Medulla oblongata (tissue), 1 donor: Measurements from ENCODE around the gene NAV3.
A peak's percentile ranks its signal among the peaks of the same experiment; 100 is the strongest.

Experiments used
- DNase-seq: peaks from one replicate; pipeline ENCODE4 v3.0.0-alpha.2; 2015; ENCODE audit errors: extremely low spot score

NAV3 gene

DNA sequence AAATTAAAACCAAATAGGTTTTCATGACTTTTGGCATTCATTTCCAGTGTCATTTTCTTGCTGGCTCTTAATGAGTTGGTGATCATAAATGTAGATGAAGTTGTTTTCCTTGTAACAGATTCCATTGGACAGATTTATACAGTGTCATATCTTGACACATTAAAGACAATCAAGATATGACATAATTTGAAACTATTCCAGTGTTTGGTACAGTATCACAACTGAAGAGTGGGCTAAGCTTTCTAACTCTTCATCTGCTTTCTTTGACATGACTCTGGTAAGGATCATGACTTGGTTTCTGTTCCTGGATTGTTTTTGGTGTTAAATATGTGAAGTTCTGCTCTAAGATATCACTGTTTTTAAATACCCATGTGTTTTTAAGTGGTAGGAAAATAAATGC lies 289.6 kb downstream of the NAV3 start:
- no peak for DNase-seq

DNA sequence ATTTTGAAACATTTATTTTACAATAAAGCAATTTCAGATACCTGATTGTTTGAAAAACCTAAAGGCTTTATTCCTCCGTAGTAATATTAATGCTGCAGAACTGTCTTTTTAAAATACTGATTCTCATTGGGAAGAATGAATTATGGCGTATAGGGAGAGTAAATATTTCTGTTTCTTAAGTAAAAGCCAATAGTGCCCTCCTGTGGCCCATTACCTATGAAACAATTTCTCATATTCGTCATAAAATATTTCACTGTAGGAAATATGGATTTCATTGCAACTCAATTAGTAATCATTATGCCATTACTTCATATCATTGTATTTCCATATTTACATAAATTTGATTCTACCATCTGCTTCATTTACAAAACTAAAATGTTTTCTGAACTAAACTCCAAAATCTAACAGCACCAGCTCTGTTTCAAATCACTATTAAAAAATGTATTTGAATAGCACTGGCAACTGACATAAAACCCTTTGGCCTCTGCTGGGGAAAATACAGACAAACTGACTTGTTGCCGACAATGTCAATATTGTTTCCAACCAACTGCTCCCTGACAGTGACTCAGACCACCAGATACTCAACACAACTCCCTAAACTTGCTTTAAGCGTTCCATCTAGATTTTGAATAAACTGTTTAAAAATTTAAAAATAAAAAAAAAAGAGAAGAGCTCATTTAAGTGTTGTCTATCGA lies 290.3 kb downstream of the NAV3 start:
- peak; percentile 49 for DNase-seq

GRCh38 chr12:78121969-78122610 lies 291.4 kb downstream of the NAV3 start:
- DNase-seq: no peak

DNA sequence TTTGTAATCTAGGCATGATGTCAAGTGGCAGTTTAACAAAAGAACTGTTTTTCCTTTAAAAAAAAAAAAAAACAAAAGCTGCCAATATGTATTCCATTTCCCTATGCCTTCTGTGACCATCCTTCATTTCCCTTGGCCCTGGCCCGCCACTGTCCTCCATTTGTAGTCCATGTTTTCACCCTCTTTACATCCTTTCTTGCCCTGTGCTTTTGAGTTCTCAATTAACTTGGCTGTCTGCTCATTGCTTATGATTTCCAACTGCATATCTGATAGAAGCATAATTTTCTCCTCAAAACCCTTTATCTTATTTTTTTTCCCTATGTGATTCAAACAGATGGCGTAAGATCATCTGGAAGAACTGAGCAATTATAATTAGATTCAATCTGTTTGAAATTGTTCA lies 297.5 kb downstream of the NAV3 start:
- no peak for DNase-seq

GRCh38 chr12:78143717-78144116 lies 313.0 kb downstream of the NAV3 start:
- no peak for DNase-seq

DNA sequence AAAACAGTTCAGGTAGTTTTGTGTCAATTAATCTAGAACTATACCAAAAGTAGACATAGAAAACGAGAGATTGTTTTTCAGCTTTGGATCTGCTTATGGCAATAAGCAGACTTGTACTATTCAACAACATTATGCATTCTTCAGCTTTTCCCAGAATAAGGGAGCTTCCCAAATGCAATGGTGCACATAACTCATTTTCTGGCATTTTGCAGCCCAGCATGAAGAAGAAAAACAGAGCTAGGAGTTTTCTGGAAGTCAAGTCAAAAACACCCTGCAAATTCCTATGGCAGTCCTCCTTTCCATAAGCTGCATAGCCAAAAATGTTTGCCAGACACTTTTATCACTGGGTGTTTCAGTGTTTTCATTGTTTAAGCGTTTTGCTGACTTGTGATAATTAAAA lies 314.7 kb downstream of the NAV3 start:
- DNase-seq: no peak

- peak; percentile 42 for DNase-seq
Observed at GRCh38 chr12:78146365-78146772, 315.7 kb downstream of the NAV3 start.

DNA sequence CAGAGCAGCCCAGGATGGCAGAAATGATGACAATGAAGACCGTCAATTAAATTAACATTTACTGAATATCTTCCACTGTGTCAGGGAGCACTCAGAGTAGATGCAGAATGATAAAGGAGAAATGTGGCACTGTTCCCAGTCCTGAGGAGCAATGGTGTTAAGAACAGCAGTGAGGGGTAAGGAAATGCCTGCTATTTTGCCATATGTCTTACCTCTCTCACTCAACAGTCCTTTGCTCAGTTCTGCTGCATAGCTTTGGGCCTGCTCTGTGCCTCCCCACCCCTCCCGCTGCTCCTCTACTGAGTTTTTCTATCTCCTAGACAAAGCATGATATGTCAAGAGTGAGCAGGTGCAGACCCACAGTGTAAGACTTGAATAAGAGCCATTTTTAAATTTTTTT lies 318.8 kb downstream of the NAV3 start:
- no peak for DNase-seq

DNA sequence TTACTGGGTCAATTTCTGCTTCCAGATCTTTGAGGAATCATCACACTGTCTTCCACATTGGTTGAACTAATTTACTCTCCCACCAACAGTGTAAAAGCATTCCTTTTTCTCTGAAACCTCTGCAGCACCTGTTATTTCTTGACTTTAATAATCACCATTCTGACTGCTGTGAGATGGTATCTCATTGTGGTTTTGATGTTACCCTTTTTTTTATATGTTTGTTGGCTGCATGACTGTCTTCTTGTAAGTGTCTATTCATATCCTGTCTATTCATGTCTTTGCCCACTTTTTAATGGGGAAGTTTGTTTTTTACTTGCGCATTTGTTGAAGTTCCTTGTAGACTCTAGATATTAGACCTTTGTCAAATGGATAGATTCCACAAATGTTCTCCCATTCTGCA lies 324.9 kb downstream of the NAV3 start:
- DNase-seq: no peak

DNA sequence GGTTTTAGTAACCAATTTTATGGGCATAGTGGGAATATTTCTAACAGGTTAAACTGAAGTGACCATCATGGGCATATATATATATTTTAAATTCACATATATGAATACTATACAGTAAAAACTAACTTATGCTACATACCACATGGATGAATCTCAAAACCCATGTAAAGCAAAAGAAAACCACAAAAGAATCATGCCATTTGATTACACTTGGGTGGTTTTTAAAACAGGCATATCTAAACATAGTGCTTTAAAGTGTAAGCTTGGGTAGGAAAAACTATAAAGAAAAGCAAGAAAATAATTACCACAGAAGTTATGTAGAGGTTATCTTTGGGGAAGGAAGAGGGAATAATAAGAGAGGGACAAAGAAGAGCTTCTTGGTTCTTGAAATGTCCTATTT lies 326.1 kb downstream of the NAV3 start:
- DNase-seq: no peak

DNA sequence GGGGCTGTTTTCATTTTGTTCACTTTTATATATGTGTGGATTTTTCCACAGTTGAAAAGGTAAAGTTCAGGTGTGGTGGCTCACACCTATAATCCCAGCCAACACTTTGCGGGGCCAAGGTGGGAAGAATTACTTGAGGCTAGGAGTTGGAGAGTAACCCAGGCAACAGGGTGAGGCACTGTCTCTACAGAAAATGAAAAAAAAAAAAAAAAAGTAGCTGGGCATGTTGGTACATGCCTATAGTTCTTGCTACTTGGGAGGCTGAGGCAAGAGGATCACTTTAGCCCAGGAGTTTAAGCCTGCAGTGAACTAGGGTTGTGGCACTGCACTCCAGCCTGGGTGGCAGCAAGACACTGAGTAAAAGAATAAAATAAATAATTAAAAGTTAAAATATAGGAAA lies 326.5 kb downstream of the NAV3 start:
- DNase-seq: no peak

DNA sequence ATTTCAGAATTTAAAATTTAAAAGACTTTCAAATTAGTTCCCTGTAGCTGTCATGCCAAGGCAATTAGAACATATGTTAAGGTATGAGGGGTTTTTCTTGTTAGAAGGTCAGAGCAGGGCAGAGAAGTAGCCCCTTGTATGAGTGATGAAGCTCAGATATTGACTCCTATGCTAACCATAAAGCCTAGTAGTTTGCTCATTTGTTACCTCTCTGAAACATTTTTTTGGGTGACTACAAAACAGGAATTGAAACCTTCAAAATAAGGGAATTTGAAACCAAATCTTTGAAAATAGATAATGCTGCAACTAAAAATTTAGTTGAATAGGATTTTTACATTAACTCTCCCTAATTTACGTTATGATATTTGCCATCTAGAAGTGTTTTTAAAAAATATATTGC lies 333.5 kb downstream of the NAV3 start:
- no peak for DNase-seq

DNA sequence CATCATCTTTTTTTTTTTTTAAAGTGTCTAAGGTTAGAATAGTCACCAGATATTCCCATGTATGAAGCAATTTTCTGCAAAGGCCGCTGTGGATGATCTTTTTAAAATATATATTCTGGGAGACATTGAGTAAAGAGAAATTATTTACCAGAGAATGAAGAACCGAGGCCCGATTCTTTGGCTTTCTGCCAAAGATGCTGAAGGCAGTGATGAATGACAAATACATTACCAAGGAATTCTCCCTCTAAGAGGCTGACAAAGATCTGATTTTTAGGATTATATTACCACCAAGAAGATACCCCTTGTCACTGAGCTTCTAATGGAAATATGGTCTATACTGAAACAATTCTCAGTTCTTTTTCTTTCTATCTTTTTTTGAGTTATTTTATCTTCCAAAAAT lies 336.8 kb downstream of the NAV3 start:
- DNase-seq: no peak

- no peak for DNase-seq
Observed at GRCh38 chr12:78171061-78171460, 340.4 kb downstream of the NAV3 start.

DNA sequence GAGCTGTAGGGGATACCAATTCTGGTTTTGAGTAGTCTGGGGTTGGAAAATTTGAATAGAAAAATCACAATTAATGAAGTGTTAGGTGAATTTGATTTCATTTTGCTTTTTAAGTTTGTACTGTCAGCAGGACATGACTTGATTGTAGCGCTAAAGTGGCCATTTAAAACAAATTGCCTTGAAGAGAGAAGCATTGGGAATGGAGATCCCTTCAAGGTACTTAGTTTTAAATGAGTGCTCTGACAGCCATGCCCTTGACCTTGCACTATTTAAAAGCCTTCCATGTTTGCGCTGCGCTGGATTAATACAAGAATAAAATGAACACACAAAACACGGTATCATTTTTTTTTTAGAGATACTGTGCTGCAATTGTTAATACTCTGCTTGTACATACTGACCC lies 345.9 kb downstream of the NAV3 start:
- no peak for DNase-seq

- no peak for DNase-seq
Observed at GRCh38 chr12:78177298-78177697, 346.6 kb downstream of the NAV3 start.

DNA sequence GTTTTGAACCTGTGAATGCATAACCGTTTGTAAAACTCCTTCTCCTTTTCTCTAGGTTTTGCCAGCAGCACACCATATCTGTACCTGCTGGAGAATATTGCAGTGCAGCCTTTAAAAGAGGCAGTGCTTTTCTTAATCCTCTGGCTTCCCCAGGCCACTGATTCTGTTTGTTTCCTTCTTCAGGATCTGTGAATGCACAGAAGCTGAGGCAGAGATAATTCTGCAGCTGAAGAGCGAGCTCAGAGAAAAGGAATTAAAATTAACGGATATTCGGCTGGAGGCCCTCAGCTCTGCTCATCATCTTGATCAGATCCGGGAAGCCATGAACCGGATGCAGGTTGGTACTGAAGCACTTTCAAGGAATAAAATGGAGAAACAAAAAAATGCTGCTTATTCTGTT lies 348.7 kb downstream of the NAV3 start:
- no peak for DNase-seq

- DNase-seq: no peak
Observed at GRCh38 chr12:78181544-78182162, 351.0 kb downstream of the NAV3 start.

DNA sequence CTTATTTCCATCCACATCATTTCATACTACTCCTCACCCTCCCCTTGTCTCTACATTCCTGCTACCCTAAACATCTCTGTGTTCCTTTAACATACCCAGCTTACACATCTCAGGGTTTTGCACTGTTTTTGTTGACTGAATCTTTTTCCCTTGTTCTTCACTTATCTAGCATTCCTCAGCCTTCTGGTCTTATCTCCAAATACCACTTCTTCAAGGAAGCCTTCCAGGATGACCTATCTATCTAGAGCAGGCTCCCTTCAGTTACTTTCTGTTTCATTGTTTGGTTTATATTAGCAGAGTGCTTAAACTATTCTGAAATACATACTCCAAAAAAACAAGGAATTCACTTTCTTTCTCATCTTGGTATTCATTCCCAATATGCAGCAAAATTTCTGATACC lies 353.1 kb downstream of the NAV3 start:
- DNase-seq: no peak

DNA sequence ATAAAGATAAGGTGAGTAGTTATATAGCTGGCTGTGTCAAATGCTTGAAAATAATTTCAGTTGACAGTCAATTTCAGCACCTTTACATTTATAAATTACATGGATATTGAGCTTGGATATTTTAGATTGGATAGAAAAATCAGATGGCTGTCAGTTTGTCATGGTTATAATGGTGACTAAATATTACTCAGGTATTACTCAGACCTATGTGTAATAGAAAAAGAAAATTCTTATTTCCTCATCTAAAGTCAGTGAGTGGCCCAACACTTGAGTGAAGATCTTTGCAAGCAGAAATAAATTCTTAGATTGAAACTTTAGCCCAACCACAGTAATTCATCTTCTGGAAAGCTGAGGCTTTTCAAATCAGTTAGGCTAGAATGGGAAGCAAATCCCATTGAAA lies 354.4 kb downstream of the NAV3 start:
- DNase-seq: no peak

- no peak for DNase-seq
Observed at GRCh38 chr12:78185651-78186050, 355.0 kb downstream of the NAV3 start.

- DNase-seq: no peak
Observed at GRCh38 chr12:78186670-78187069, 356.0 kb downstream of the NAV3 start.

DNA sequence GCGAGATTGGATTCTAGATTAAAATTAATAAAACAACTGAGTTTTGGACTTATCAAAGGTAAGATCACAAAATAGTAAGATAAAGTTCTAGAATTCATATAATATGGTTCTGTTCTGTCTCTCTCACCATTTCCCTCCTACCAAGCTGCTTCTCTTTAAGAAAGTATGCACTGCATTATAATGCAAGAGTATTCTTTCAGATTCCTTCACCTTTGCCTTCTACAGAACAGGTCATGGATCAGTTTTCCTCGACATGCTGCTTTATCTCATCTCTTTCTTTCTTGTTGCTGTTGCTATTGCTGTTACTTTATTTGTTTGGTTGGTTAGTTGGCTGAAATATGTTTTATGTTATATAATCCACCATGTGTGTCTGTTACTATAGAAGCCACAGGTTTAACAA lies 357.0 kb downstream of the NAV3 start:
- no peak for DNase-seq
